OCI-LY7 (cell line): ENCODE results near the gene EPB41L2. TPM values are rescaled to one million over a fixed set of nuclear protein-coding genes. Genes with fewer than 3 reads are reported as not detected.

Source experiments
- BruUV-seq: library from RNA; stranded (reverse); fragments of 400-500 nt; replicated peaks from 2 replicates; lab custom pipeline; 2021; lab: Mats Ljungman, UMichigan
- CTCF ChIA-PET: fragments of 300-600 bp; sonication (Branson Sonifier 250); formaldehyde crosslinking; loops from one replicate; lab custom pipeline; 2022; ENCODE audit warnings: antibody characterized with exemption; ENCODE audit not compliant: unreplicated experiment; lab: Charles Lee
- POLR2A ChIA-PET: fragments of 300-600 bp; sonication (Branson Sonifier 250); formaldehyde crosslinking; loops from one replicate; lab custom pipeline; 2022; ENCODE audit warnings: antibody characterized with exemption; lab: Charles Lee
- DNase-seq: peaks from one replicate; pipeline ENCODE4 v3.0.0-alpha.2; 2015; ENCODE audit warnings: low spot score
- H2AFZ ChIP-seq: fragments of 200-600 bp; sonication (generic), shearing (Covaris generic); 2 replicates; pipeline ENCODE4 v1.6.1; 2014; ENCODE audit warnings: mild to moderate bottlenecking, antibody characterized with exemption, low read length, moderate library complexity
- H3K27ac ChIP-seq: fragments of 200-600 bp; sonication (generic); 2 replicates; pipeline ENCODE4 v1.5.1; 2014; ENCODE audit warnings: mixed run types, low read depth, mild to moderate bottlenecking, moderate library complexity, low read length, inconsistent platforms; ENCODE audit not compliant: poor library complexity, severe bottlenecking
- H3K36me3 ChIP-seq: fragments of 200-600 bp; sonication (generic); 2 replicates; pipeline ENCODE4 v1.6.1; 2014; ENCODE audit warnings: mild to moderate bottlenecking, antibody characterized with exemption, low read length, moderate library complexity, mixed read lengths; ENCODE audit not compliant: insufficient read depth
- H3K4me1 ChIP-seq: fragments of 200-600 bp; sonication (generic); 2 replicates; pipeline ENCODE4 v1.5.1; 2014; ENCODE audit warnings: mild to moderate bottlenecking, low read length; ENCODE audit not compliant: insufficient read depth, poor library complexity, severe bottlenecking
- H3K4me2 ChIP-seq: fragments of 200-600 bp; sonication (generic); 2 replicates; pipeline ENCODE4 v1.6.1; 2014; ENCODE audit warnings: mild to moderate bottlenecking, low read length
- H3K4me3 ChIP-seq: fragments of 200-600 bp; sonication (generic); 2 replicates; pipeline ENCODE4 v1.5.1; 2014; ENCODE audit warnings: mild to moderate bottlenecking, low read depth, low read length; ENCODE audit not compliant: poor library complexity, severe bottlenecking
- H3K79me2 ChIP-seq: fragments of 200-600 bp; sonication (generic); 2 replicates; pipeline ENCODE4 v1.6.1; 2016; ENCODE audit warnings: low read depth, mild to moderate bottlenecking, low read length, moderate library complexity, mixed read lengths; ENCODE audit not compliant: insufficient read depth
- H3K9me2 ChIP-seq: fragments of 200-600 bp; sonication (generic); 2 replicates; pipeline ENCODE4 v1.6.1; 2016; ENCODE audit warnings: mild to moderate bottlenecking, low read length, mixed read lengths; ENCODE audit not compliant: insufficient read depth
- H3K9me3 ChIP-seq: fragments of 200-600 bp; sonication (generic); 2 replicates; pipeline ENCODE4 v1.6.1; 2014; ENCODE audit warnings: mild to moderate bottlenecking, mixed run types, low read length, mixed read lengths
- H4K20me1 ChIP-seq: fragments of 200-600 bp; sonication (generic); 2 replicates; pipeline ENCODE4 v1.6.1; 2014; ENCODE audit warnings: mild to moderate bottlenecking, antibody characterized with exemption, low read length, moderate library complexity, mixed read lengths; ENCODE audit not compliant: insufficient read depth
- CTCF ChIP-seq: fragments of 200-600 bp; sonication (generic); conservative IDR thresholded peaks from 2 replicates; pipeline ENCODE4 v1.5.1; 2014; ENCODE audit warnings: mild to moderate bottlenecking, antibody characterized with exemption, low read length, moderate library complexity, mixed read lengths
- EZH2phosphoT487 ChIP-seq: fragments of 200-600 bp; sonication (generic); IDR thresholded peaks from 2 replicates; pipeline ENCODE4 v1.6.1; 2018; ENCODE audit warnings: low read depth, borderline replicate concordance, mild to moderate bottlenecking, mixed run types, antibody characterized with exemption, low read length, moderate library complexity, mixed read lengths
- intact Hi-C: fragments of 100-400 bp; cut with micrococcal nuclease; formaldehyde crosslinking; loops from one replicate; pipeline ENCODE4 v1.10.0; 2022; ENCODE audit not compliant: unreplicated experiment
- total RNA-seq, 2 experiments: library from RNA; depleted of rRNA in 1 of 2; stranded (reverse); fragments of >200 nt in 1 of 2; shearing (Covaris generic) in 1 of 2; gene quantifications; 2 replicates each; pipeline ENCODE4 v1.2.3, GENCODE V29; 2014 to 2022

EPB41L2 gene
- total RNA-seq, 2 experiments from 2014 or later: 36.7 to 138 TPM

GRCh38 chr6:131107151-131107550 lies 44.1 kb upstream of the EPB41L2 start:
- no peak for TF ChIP-seq CTCF
- TF ChIP-seq EZH2phosphoT487: no peak
- no peaks in the 10 kb centered on the region for H3K79me2 ChIP-seq
- H3K4me2 ChIP-seq: no peak overlapping the region
- POLR2A ChIA-PET: interaction anchor here (1.1 kb wide), 1 partner anchor 216 kb away, joined by 3 read pairs; no protein-coding TSS in a partner anchor
- H3K36me3 ChIP-seq: no peaks in the 10 kb centered on the region
- H3K27ac ChIP-seq: no peak overlapping the region
- DNase-seq: no peak
- H4K20me1 ChIP-seq: no peaks in the 10 kb centered on the region
- no peak overlapping the region for H3K4me3 ChIP-seq
- H2AFZ ChIP-seq: no peak overlapping the region; the same call in 1 of the 2 replicates
- CTCF ChIA-PET: no interaction called here
- H3K4me1 ChIP-seq: peaks cover 20% of the 10 kb centered on the region
- no peaks in the 10 kb centered on the region for H3K9me3 ChIP-seq
- H3K9me2 ChIP-seq: no peaks in the 10 kb centered on the region
- intact Hi-C loops: loop anchor here (5.0 kb wide), 1 partner anchor 45 kb away; the partner anchor contains the start of gene EPB41L2
- no TSS peak for BruUV-seq

- Histone ChIP-seq H3K9me3 (no peaks in the 10 kb centered on the region), H3K27ac (no peak overlapping the region), H4K20me1 (no peaks in the 10 kb centered on the region), H3K4me3 (no peak overlapping the region), H3K4me2 (no peak overlapping the region), H3K9me2 (no peaks in the 10 kb centered on the region), H2AFZ (no peak overlapping the region), H3K4me1 (peaks cover 13% of the 10 kb centered on the region), H3K79me2 (no peaks in the 10 kb centered on the region), H3K36me3 (no peaks in the 10 kb centered on the region)
- no TSS peak for BruUV-seq
- POLR2A ChIA-PET: interaction anchor here (0.5 to 0.6 kb wide), 2 partner anchors 23 to 34 kb away, joined by 3 to 5 read pairs; no protein-coding TSS in a partner anchor
- TF ChIP-seq EZH2phosphoT487: no peak
- TF ChIP-seq CTCF: no peak
- intact Hi-C loops: no loop called here
- CTCF ChIA-PET: no interaction called here
- no peak for DNase-seq
Observed at GRCh38 chr6:131103901-131104300, 40.9 kb upstream of the EPB41L2 start.

GRCh38 chr6:131103296-131103695 lies 40.3 kb upstream of the EPB41L2 start:
- no peak overlapping the region for H2AFZ ChIP-seq
- H4K20me1 ChIP-seq: no peaks in the 10 kb centered on the region
- TF ChIP-seq EZH2phosphoT487 (no peak), CTCF (no peak)
- ChIA-PET CTCF (no interaction called here), POLR2A (no interaction called here)
- no TSS peak for BruUV-seq
- H3K4me2 ChIP-seq: no peak overlapping the region
- intact Hi-C loops: no loop called here
- no peak overlapping the region for H3K27ac ChIP-seq
- no peaks in the 10 kb centered on the region for H3K9me2 ChIP-seq
- H3K79me2 ChIP-seq: no peaks in the 10 kb centered on the region
- peaks cover 7% of the 10 kb centered on the region for H3K4me1 ChIP-seq
- no peak for DNase-seq
- no peak overlapping the region for H3K4me3 ChIP-seq
- no peaks in the 10 kb centered on the region for H3K36me3 ChIP-seq
- no peaks in the 10 kb centered on the region for H3K9me3 ChIP-seq
